ENCODE measurements around the gene SYT2. TPM values are rescaled to one million over a fixed set of nuclear protein-coding genes. Genes with fewer than 3 reads are reported as not detected.
"Not testable (repeated sequence)": the region's sequence is repeated elsewhere in the genome, so short reads cannot be mapped to it uniquely, and the experiment has no call there.

SYT2 gene
- total and polyA plus RNA-seq, 10 of the 15 experiments (the other 5 are each of a cell fraction or from before 2014, with no cell fraction given): not detected

DNA sequence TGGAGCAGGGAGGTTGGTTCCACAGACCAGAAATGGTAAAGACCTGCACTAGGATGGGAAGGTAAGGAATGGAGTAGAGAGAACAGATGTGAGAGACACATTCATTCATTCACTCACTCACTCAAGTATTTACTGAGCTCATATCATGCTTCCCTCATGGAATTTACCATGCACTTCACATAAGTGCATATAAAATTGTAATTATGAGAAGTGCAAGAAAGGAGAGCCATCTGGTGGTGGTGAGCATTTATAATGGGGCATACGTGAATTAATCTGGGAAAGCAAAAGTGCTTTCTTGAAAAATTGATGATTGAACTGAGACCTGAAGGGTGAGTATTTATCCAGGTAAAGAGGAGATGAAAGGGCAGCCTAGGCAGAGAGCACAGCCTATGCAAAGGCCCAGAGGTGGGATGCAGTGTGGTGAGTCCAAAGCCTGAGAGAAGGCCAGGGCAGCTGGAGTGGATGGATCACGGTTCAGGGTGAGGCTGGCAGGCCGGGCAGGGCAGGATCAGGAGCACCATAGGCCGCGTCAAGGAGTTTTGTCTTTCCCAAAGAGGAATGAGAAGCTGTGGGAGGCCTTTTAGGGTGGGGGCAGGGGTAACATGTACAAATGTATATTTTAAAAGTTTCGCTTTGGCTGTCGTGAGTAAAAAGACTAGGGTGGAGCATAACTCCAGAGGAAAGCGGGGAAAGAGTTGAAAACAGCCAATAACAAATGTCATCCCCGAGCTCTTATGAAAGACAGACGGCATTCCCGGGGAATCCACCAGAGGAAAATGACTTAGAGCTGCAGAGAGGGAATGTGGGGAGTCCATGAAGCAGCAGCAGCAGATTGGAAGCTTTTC lies 95.7 kb downstream of the SYT2 start:
- not testable (repeated sequence) for H3K79me2 ChIP-seq (ENCODE audit: control insufficient read depth, insufficient read depth, low read length)

DNA sequence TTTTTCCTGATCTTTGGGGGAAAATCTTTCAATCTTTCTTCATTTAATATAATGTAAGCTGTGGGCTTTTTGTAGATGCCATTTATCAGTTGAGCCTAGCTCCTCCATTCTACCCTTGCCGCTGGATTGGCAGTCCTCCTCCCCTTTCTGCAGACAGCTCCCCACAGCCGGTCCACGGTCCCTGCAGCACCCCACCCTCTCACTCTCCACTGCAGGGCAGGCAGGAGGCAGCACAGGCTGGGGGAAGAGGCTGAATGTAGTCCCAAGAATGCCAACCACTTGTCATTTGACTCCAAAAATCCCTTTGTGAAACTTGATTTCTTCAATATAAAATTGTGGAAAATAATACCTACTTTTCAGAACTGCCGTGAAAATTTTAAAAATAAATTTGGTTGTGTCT lies 96.7 kb downstream of the SYT2 start:
- no peaks in the 10 kb centered on the region for H3K27me3 ChIP-seq (replicated peaks in 1 of 2; ENCODE audit: control insufficient read depth in 2 of 2, insufficient read depth in 2 of 2, low read length in 1 of 2)
- RAD21 ChIA-PET (ENCODE audit: unreplicated experiment): no interaction called here
- H3K4me1 ChIP-seq (ENCODE audit: control insufficient read depth, insufficient read depth, low read length): peaks cover 34% of the 10 kb centered on the region
- H4K20me1 ChIP-seq (ENCODE audit: control insufficient read depth, insufficient read depth): no peaks in the 10 kb centered on the region
- no peaks in the 10 kb centered on the region for H3K36me3 ChIP-seq (ENCODE audit: control insufficient read depth in 2 of 2, insufficient read depth in 2 of 2, low read length in 1 of 2)
- H3K9me3 ChIP-seq (replicated peaks; ENCODE audit: control insufficient read depth, insufficient read depth, low read length): no peaks in the 10 kb centered on the region
- H2AFZ ChIP-seq (ENCODE audit: control insufficient read depth, low read depth, low read length): no peak overlapping the region
- intact Hi-C loops (cut with micrococcal nuclease; ENCODE audit: unreplicated experiment) (no loop called here), in situ Hi-C loops (cut with MboI) (no loop called here)
- SMC1A ChIA-PET (ENCODE audit: uncharacterized antibody, unreplicated experiment): interaction anchor here (2.7 kb wide), 1 partner anchor 39 kb away, joined by 8 read pairs; no protein-coding TSS in a partner anchor
- no peak for DNase-seq (ENCODE audit: low read depth, low spot score)
- H3K4me3 ChIP-seq: no peak overlapping the region
- no peak overlapping the region for H3K27ac ChIP-seq (ENCODE audit: control insufficient read depth, insufficient read depth)
- BruUV-seq (replicated peaks): no TSS peak
- POLR2A ChIA-PET: no interaction called here
- 94% methylated on average over 4 of the region's 4 CpGs for WGBS (ENCODE audit: insufficient coverage, insufficient replicate concordance, low lambda C conversion rate, missing lambda C conversion rate)
- H3K9ac ChIP-seq (ENCODE audit: control insufficient read depth, insufficient read depth, low read length): no peak overlapping the region
- H3K4me2 ChIP-seq (ENCODE audit: control insufficient read depth, insufficient read depth): no peak overlapping the region
- no peaks in the 10 kb centered on the region for H3K79me2 ChIP-seq (ENCODE audit: control insufficient read depth, insufficient read depth, low read length)
- no peak for FAIRE-seq
- ATAC-seq: no peak
- CTCF ChIA-PET: interaction anchor here (1.4 to 4.2 kb wide), 2 partner anchors 13 to 106 kb away, joined by 3 to 18 read pairs; no protein-coding TSS in a partner anchor
- TF ChIP-seq, protein P1, sequence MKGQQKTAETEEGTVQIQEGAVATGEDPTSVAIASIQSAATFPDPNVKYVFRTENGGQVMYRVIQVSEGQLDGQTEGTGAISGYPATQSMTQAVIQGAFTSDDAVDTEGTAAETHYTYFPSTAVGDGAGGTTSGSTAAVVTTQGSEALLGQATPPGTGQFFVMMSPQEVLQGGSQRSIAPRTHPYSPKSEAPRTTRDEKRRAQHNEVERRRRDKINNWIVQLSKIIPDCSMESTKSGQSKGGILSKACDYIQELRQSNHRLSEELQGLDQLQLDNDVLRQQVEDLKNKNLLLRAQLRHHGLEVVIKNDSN (IDR thresholded peaks at IDR 0.05; ENCODE audit: borderline replicate concordance, extremely low read length, insufficient read depth, low read depth, low read length): no peak
- TF ChIP-seq RUNX3 (IDR thresholded peaks at IDR 0.05; ENCODE audit: low read length): no peak
- TF ChIP-seq, protein P2, sequence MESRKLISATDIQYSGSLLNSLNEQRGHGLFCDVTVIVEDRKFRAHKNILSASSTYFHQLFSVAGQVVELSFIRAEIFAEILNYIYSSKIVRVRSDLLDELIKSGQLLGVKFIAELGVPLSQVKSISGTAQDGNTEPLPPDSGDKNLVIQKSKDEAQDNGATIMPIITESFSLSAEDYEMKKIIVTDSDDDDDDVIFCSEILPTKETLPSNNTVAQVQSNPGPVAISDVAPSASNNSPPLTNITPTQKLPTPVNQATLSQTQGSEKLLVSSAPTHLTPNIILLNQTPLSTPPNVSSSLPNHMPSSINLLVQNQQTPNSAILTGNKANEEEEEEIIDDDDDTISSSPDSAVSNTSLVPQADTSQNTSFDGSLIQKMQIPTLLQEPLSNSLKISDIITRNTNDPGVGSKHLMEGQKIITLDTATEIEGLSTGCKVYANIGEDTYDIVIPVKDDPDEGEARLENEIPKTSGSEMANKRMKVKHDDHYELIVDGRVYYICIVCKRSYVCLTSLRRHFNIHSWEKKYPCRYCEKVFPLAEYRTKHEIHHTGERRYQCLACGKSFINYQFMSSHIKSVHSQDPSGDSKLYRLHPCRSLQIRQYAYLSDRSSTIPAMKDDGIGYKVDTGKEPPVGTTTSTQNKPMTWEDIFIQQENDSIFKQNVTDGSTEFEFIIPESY (IDR thresholded peaks at IDR 0.05): no peak
- TF ChIP-seq, protein P3, sequence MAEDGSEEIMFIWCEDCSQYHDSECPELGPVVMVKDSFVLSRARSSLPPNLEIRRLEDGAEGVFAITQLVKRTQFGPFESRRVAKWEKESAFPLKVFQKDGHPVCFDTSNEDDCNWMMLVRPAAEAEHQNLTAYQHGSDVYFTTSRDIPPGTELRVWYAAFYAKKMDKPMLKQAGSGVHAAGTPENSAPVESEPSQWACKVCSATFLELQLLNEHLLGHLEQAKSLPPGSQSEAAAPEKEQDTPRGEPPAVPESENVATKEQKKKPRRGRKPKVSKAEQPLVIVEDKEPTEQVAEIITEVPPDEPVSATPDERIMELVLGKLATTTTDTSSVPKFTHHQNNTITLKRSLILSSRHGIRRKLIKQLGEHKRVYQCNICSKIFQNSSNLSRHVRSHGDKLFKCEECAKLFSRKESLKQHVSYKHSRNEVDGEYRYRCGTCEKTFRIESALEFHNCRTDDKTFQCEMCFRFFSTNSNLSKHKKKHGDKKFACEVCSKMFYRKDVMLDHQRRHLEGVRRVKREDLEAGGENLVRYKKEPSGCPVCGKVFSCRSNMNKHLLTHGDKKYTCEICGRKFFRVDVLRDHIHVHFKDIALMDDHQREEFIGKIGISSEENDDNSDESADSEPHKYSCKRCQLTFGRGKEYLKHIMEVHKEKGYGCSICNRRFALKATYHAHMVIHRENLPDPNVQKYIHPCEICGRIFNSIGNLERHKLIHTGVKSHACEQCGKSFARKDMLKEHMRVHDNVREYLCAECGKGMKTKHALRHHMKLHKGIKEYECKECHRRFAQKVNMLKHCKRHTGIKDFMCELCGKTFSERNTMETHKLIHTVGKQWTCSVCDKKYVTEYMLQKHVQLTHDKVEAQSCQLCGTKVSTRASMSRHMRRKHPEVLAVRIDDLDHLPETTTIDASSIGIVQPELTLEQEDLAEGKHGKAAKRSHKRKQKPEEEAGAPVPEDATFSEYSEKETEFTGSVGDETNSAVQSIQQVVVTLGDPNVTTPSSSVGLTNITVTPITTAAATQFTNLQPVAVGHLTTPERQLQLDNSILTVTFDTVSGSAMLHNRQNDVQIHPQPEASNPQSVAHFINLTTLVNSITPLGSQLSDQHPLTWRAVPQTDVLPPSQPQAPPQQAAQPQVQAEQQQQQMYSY (CRISPR knock-in tag; IDR thresholded peaks at IDR 0.05): no peak
- TF ChIP-seq RELA (IDR thresholded peaks at IDR 0.05; ENCODE audit: borderline replicate concordance, partially characterized antibody): no peak

More for the DNA sequence above, 95.7 kb downstream of the SYT2 start:
- TF ChIP-seq ZNF24 (IDR thresholded peaks at IDR 0.05): 0 out of 2 replicates have a peak, but pooled peaks have one; percentile 46
- TF ChIP-seq RAD21 (IDR thresholded peaks at IDR 0.05; ENCODE audit: insufficient read depth, low read depth, low read length): peak; percentile 31; the same call in 1 of the 2 replicates
- CTCF ChIA-PET: interaction anchor here (0.8 to 4.2 kb wide), 5 partner anchors 9 to 273 kb away, joined by 3 to 18 read pairs (median 4); partner anchors contain the start of gene UBE2T
- H2AFZ ChIP-seq (ENCODE audit: control insufficient read depth, low read depth, low read length); FAIRE-seq; BruUV-seq (replicated peaks); POLR2A ChIA-PET; H3K27me3 ChIP-seq (replicated peaks in 1 of 2; ENCODE audit: control insufficient read depth in 2 of 2, insufficient read depth in 2 of 2, low read length in 1 of 2); H3K9ac ChIP-seq (ENCODE audit: control insufficient read depth, insufficient read depth, low read length); H3K27ac ChIP-seq (ENCODE audit: control insufficient read depth, insufficient read depth); in situ Hi-C loops (cut with MboI); ATAC-seq; H3K9me3 ChIP-seq (replicated peaks; ENCODE audit: control insufficient read depth, insufficient read depth, low read length); H4K20me1 ChIP-seq (ENCODE audit: control insufficient read depth, insufficient read depth); H3K36me3 ChIP-seq (ENCODE audit: control insufficient read depth in 2 of 2, insufficient read depth in 2 of 2, low read length in 1 of 2); DNase-seq (ENCODE audit: low read depth, low spot score); H3K4me3 ChIP-seq: not testable (repeated sequence)
- Histone ChIP-seq H3K4me2 (ENCODE audit: control insufficient read depth, insufficient read depth) (peak overlapping the region; percentile 94; the same call in 1 of the 2 replicates), H3K4me1 (ENCODE audit: control insufficient read depth, insufficient read depth, low read length) (peaks cover 40% of the 10 kb centered on the region)
- intact Hi-C loops (cut with micrococcal nuclease; ENCODE audit: unreplicated experiment): loop anchor here (5.0 kb wide), 1 partner anchor 267 kb away; the partner anchor contains the start of gene PPP1R12B
- RAD21 ChIA-PET (ENCODE audit: unreplicated experiment): interaction anchor here (1.2 kb wide), 1 partner anchor 11 kb away, joined by 5 read pairs; no protein-coding TSS in a partner anchor
- SMC1A ChIA-PET (ENCODE audit: uncharacterized antibody, unreplicated experiment): interaction anchor here (0.9 to 2.7 kb wide), 4 partner anchors 25 to 68 kb away, joined by 3 to 8 read pairs (median 4); no protein-coding TSS in a partner anchor
- 87% methylated on average over 11 of the region's 11 CpGs for WGBS (ENCODE audit: insufficient coverage, insufficient replicate concordance, low lambda C conversion rate, missing lambda C conversion rate)
